Right renal pelvis (tissue), 4 donors: ENCODE results near the gene KCNJ1. TPM values are rescaled to one million over a fixed set of nuclear protein-coding genes. Genes with fewer than 3 reads are reported as not detected.

Experiments
- DNase-seq, 4 donors: peaks; one replicate each; pipeline ENCODE4 v3.0.0-alpha.2; 2013; ENCODE audit warnings: low read depth in 4 of 4, low spot score in 3 of 4, missing footprints in 1 of 4
- polyA plus RNA-seq, 4 donors: library from polyadenylated mRNA; unstranded; fragments of 120-200 nt; gene quantifications; one replicate each; pipeline ENCODE4 v1.2.1, GENCODE V29; 2013; ENCODE audit not compliant: insufficient read length in 4 of 4

KCNJ1 gene
- polyA plus RNA-seq, 4 donors, result 87.4 to 119 (median 110) TPM

- DNase-seq, result no peak
These were observed 12.3 kb downstream of the KCNJ1 start for GRCh38 chr11:128854841-128855240.

DNA sequence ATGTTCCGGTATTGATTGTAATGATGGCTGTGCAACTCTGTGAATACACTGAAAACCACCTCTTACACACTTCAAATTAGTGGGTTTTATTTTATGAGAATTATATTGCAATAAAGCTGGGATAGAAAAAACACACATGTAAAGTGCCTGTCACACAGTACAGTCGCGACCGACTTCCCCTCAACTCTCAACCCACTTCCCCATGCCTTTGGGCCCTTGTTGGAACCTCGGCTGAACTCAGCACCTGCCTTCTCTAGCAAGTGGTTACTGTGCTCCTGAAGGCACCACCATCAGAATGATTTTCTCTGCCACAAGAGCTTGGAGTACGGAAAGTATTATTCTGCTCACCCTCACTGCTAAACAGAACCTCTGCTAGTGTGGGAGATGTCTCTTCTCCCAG lies 13.5 kb downstream of the KCNJ1 start:
- DNase-seq, result no peak

DNA sequence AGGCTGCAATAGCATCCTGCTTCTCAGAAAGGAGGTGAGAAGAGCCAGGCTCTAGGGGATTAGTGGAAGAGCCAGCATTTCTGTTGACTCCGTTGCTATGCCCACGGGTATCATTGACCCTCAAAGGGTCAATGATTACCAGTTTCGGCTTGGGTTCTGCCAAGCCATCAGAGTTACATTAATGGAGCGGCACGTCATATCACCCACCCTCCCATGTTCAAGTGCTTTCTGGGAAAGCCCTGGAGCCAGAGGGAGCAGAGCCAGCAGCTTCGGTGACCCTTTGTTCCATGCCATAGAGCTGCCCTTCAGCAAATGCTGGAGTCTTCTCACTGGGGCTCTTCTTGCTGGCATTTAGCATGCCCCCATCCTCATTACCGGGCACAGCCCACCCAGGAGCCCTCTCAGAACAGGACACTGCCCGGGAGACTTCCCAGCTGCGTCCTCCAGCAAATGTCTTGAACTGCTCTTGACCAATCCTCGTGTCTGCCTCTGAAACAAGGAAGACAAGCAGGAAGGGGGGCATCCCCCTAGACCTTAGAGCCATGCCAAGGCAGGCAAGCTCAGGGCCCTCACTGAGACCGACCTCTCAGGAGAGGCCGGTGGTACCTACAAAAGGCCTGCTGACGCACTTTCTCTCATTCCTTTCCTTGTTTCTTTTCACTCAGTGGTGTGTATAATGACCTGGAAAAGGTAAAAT lies 14.6 kb downstream of the KCNJ1 start:
- DNase-seq, result peak in 1 of 4 donors; percentile 23

- DNase-seq, result no peak
These were observed 18.2 kb downstream of the KCNJ1 start for GRCh38 chr11:128848815-128849455.

DNA sequence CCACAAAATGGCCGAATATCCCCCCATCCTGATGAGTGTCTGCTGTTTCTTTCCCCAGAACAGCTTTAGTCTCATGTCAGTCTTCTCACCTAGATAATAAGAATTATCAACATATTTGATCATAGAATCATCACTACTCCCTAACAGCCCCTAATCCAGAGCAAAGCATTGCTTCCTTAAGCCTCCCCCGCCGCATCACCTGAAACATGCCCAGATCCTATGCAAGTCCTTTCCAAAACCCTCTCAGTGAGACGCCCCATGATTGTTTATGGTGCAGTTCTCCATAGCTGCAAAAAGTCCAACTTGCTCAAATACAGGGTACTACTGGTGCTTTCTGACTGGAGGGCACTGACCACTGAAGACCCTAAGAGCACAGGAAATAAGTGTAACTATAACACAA lies 20.1 kb downstream of the KCNJ1 start:
- DNase-seq, result no peak

DNA sequence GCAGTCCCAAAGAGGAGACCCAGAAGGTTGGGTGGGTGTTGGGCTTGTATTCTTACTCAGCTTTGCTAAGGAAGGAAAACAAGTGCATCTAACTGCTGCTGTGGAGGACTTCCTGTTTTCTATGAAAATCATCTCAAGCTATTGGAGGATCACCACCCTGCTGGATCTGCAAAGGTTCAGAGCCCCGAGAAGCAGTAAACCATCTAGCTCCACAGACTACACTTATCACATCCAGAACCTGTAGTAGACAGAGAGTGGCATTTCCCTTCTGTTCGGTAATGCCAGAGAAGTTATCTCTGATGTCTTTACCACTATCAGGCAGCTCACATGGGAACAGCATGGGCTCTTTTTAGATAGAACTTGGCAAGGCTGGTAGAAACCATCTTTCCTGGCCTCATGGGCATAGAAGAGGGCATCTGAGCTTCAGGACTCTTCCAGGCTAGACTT lies 21.7 kb downstream of the KCNJ1 start:
- DNase-seq, result no peak

DNA sequence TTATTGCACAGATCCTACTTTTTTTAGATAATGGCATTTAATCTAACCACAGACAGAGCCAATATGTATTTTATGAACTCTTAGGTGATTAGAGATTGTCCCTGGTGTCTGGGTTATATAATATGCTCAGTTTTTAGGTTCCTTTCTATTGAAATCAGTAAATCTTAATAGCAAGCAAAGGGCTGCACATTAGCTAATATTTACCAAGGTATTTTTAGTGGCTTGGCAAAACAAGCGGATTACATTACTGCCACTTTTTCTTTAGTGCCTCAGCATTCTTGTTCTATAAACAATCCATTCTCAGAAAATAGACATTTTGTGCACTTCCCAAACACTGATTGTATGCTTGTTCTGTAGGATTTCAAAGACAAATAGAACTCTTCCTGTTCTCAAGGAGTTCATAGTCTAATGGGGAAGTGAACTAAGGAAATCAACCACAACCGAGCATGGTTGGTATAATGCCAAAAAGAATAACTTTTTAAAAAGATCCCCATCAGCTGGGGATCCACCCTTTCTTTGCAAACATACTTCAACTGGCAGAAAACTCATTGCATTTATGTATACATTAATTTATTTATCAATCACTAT lies 23.8 kb downstream of the KCNJ1 start:
- no peak for DNase-seq

GRCh38 chr11:128841461-128842072 lies 25.5 kb downstream of the KCNJ1 start:
- DNase-seq, result no peak

- no peak for DNase-seq
These were observed 26.3 kb downstream of the KCNJ1 start for GRCh38 chr11:128840783-128841182.

- DNase-seq, result no peak
These were observed 27.0 kb downstream of the KCNJ1 start for GRCh38 chr11:128840137-128840536.

- DNase-seq, result no peak
These were observed 28.0 kb downstream of the KCNJ1 start for GRCh38 chr11:128839081-128839480.

GRCh38 chr11:128837627-128838026 lies 29.5 kb downstream of the KCNJ1 start:
- no peak for DNase-seq

DNA sequence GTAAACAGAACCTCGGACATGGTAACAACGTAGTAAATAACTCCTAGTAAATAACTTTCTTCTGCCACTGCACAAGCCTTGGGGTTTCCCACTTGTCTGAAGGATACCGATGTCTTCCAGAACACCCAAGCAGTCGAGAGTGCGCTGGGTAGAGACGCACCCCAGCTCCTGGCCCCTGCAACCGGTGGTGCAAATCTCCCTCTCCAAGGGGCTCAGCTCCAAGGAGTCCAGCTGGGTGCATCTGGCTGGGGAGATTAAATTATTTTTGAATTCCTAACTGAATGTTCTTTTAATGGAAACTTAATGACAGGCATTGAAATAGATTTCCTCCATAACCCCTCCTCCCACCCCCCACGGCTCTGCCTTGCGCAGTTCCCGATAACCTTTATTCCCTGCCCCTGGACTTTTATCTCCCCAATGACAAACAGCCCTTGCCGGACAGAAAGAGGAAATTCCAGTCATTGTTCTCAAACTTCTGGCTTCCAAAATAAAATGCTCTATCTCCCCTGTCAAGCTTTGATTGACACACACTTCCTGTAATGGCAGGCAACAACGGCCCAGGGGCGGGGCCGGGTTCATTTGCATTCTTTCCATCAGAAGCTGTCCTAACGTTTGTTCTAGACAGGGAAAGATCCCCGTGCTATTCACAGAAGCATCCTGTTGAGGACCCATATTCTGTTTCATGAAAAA lies 31.2 kb downstream of the KCNJ1 start:
- DNase-seq, result no peak

DNA sequence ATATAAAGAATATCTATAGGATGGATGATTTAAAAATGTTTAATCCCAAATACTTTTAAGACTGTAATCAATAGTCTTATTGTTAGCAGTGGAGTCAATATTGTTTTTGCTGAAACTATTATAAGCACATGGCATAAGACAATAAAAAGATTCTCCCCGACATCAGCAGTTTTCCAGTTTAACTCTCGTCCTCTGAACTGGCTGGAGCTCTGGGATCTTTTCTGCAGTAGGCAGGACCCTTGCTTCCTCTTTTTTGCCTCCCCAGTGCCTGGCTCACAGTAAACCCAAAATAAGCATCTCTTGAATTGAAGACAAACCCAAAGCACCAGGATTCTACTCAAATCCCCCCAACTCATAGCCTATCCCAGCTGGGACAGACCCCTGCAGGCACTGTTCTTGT lies 32.9 kb downstream of the KCNJ1 start:
- no peak for DNase-seq

- no peak for DNase-seq
These were observed 35.0 kb downstream of the KCNJ1 start for GRCh38 chr11:128832121-128832497.

DNA sequence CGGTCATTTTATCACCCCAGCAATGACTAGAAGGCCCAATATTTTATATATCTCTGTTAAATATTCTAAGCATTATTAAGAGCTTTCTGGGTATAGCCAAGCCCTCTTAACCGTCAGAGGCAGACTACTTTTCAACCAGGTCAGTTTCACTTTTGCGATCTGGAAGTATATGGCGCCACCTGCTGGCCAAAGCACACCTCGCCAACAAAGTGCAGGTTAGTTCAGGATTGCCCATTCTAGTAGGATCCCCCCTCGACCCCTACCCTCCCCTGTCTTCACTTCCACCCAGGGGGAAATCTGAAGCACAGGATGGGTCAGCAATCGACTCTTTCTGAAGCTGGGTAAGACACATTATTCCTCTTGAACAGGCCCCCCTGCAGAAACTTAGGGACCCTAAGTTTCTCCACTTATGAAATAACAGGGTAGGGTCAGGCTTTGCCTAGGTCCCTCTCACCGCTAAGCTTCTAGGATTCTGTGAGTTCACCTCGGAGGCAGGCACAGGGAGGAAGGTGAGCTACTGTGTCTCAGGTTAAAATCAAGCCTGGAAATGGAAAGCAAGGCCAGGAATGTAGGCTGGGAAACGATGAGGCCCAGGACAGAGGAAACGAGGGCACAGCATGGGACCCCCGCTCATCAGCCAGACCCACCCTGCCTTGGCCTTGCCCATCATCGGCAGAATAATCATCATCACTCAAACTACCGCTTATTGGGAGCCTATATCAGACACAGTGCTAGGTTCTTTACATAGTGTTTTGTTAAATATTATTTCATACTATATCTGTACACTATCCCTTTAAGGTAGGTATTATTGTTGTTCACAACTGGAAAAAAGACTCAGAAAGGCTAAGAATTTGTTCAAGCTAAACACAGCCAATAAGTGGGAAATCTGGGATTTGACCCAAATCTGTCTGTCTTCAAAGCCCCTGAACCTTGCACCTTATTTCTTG lies 35.6 kb downstream of the KCNJ1 start:
- peak; percentile 78 to 80 (median 80) for DNase-seq

DNA sequence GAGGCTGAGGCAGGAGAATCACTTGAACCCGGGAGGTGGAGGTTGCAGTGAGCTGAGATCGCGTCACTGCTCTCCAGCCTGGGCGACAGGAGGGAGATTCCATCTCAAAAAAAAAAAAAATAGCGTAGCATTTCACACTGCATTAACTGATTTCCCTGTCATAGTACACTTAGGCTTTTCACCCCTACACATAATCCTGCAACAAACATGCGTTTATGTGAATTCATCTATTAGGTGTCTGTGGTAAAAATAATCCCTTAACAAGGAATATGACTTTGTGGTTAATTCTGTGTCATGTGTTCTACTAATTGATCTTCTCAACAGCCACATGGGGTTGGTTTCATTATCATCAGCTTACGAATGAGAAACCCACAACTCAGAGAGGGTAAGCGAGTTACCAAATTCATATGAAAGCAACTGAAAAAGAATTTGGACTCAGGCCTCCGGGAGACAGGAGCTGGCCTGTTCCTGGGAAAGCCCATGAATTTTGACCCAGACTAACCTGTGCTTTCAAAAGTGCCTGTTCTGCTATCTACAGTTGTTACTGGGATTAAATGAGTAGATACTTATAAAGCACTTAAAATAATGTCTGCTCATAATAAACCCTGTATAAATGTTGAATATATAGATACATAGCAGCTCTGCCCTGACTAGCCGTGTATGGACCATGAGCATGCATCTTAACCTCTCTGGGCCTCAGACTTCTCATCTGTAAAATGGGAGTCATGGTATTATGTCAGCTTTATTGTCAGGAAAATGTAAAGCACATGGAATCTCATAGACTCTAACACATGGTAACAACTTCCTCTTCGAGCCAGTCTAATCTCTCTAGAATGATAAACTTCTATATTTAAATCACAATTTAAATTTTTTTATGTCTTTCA lies 36.6 kb downstream of the KCNJ1 start:
- DNase-seq, result no peak

DNA sequence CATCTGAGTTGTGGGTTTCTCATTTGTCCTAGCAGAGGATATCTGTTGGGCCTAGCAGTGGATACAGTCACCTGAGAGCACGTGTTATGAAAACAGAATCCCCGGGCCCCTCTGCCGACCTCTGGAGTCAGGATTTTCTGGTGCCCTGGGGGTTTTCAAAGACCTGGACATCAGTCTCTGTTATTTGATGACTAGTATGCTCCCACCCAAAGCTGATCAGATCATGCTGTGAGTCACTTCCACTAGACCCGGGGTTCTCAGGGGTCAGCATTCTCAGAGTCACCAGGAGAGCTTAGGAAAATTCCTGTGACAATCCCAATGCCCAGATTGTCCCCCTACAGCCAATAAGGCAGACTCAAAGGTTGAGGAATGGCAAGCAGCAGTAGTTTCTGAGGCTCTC lies 38.7 kb downstream of the KCNJ1 start:
- no peak for DNase-seq
